Activated effector memory CD4-positive, alpha-beta T cell treated with anti-CD3 and anti-CD28 coated beads, Interleukin-2, amount 50 U/mL, for 16 hours (primary cell): Measurements from ENCODE around the gene BIN1.

Source experiments
- DNase-seq: peaks from one replicate; pipeline ENCODE4 v3.0.0-alpha.2; 2020

The BIN1 gene

GRCh38 chr2:127090281-127091120, 16.5 kb downstream of the BIN1 start:
- DNase-seq: no peak

GRCh38 chr2:127089478-127090235, 17.3 kb downstream of the BIN1 start:
- DNase-seq: no peak

- no peak for DNase-seq
These were observed 18.2 kb downstream of the BIN1 start for GRCh38 chr2:127088706-127089105.

- DNase-seq: no peak
These were observed 19.0 kb downstream of the BIN1 start for GRCh38 chr2:127087791-127088495.

- no peak for DNase-seq
These were observed 19.8 kb downstream of the BIN1 start for GRCh38 chr2:127086990-127087790.

GRCh38 chr2:127085317-127085681, 21.7 kb downstream of the BIN1 start:
- DNase-seq: no peak

- no peak for DNase-seq
These were observed 22.2 kb downstream of the BIN1 start for GRCh38 chr2:127084611-127085316.

GRCh38 chr2:127083819-127084503, 23.0 kb downstream of the BIN1 start:
- DNase-seq: no peak

GRCh38 chr2:127082974-127083373, 24.0 kb downstream of the BIN1 start:
- DNase-seq: no peak

GRCh38 chr2:127081826-127082633, 24.9 kb downstream of the BIN1 start:
- peak; percentile 87 for DNase-seq

GRCh38 chr2:127080938-127081755, 25.8 kb downstream of the BIN1 start:
- peak; percentile 83 for DNase-seq

- DNase-seq: peak; percentile 80
These were observed 26.6 kb downstream of the BIN1 start for GRCh38 chr2:127080226-127080937.

GRCh38 chr2:127079358-127079920, 27.5 kb downstream of the BIN1 start:
- no peak for DNase-seq

GRCh38 chr2:127078666-127079270, 28.2 kb downstream of the BIN1 start:
- DNase-seq: no peak

- DNase-seq: no peak
These were observed 28.9 kb downstream of the BIN1 start for GRCh38 chr2:127078028-127078427.

GRCh38 chr2:127076924-127077323, 30.0 kb downstream of the BIN1 start:
- no peak for DNase-seq

- no peak for DNase-seq
These were observed 30.7 kb downstream of the BIN1 start for GRCh38 chr2:127076290-127076689.

GRCh38 chr2:127075821-127076220, 31.1 kb downstream of the BIN1 start:
- DNase-seq: no peak
